Caki2 (cell line): Measurements from ENCODE around the gene MTMR4. TPM values are rescaled to one million over a fixed set of nuclear protein-coding genes. Genes with fewer than 3 reads are reported as not detected.
A peak's percentile ranks its signal among the peaks of the same experiment; 100 is the strongest.

Experiments
- DNase-seq: peaks from one replicate; pipeline ENCODE4 v3.0.0-alpha.2; 2015; ENCODE audit warnings: low read depth
- in situ Hi-C: cut with HindIII; loops from 2 replicates; pipeline ENCODE4 v1.10.0; 2016; ENCODE audit warnings: low sequenced_read_pairs, low pct_unique_long_range_greater_than_20kb, mixed read lengths
- total RNA-seq: library from RNA; depleted of rRNA; stranded (reverse); fragments of >200 nt; shearing (Covaris generic); gene quantifications from 2 replicates; pipeline ENCODE4 v1.2.3, GENCODE V29; 2014; ENCODE audit warnings: low replicate concordance; rRNA removed

MTMR4 gene
- total RNA-seq, 1 experiment from 2014 or later = 25.7 TPM

- in situ Hi-C loops = no loop called here
- DNase-seq = peak; percentile 10
Observed at GRCh38 chr17:58452738-58453137, 61.7 kb downstream of the MTMR4 start.

- in situ Hi-C loops = no loop called here
- peak; percentile 58 for DNase-seq
Observed at GRCh38 chr17:58447039-58447975, 67.1 kb downstream of the MTMR4 start.

GRCh38 chr17:58446086-58446485 lies 68.4 kb downstream of the MTMR4 start:
- in situ Hi-C loops = no loop called here
- DNase-seq = no peak

Other genes with a start within 250 kb of the MTMR4 start
- not detected in 2 replicates for gene MPO, start 233.7 kb downstream of the MTMR4 start, total RNA-seq
- gene TSPOAP1, start 185.8 kb downstream of the MTMR4 start, total RNA-seq = not detected in 2 replicates
- gene SUPT4H1, start 162.4 kb downstream of the MTMR4 start, total RNA-seq = 54.4 and 57.4 TPM in 2 replicates
- 2.6 and 5.0 TPM in 2 replicates for gene RNF43, start 97.1 kb downstream of the MTMR4 start, total RNA-seq
- not detected in 2 replicates for gene HSF5, start 26.2 kb downstream of the MTMR4 start, total RNA-seq
- not detected in 2 replicates for gene TEX14, start 177.4 kb upstream of the MTMR4 start, total RNA-seq
- 74.1 and 101 TPM in 2 replicates for gene RAD51C, start 178.0 kb upstream of the MTMR4 start, total RNA-seq
- gene PPM1E, start 241.2 kb upstream of the MTMR4 start, total RNA-seq = 0.24 TPM in 1 of 2 replicates, not detected in the other